NCI-H446 (cell line): ENCODE results near the gene XBP1.
"Not testable (repeated sequence)": the region's sequence is repeated elsewhere in the genome, so short reads cannot be mapped to it uniquely, and the experiment has no call there.

Source experiments
- DNase-seq, 2 experiments: peaks; one replicate each; lab custom pipeline; 2025; lab: John Stamatoyannopoulos, UW

The XBP1 gene

GRCh38 chr22:28800308-28801041 lies at the start of gene XBP1:
Gene XBP1 (minus strand): TSS chr22:28800569.
- peak; percentile 86 to 97 for DNase-seq

GRCh38 chr22:28846994-28847393 lies 46.6 kb upstream of the XBP1 start:
- DNase-seq, result no peak

GRCh38 chr22:28844277-28844676 lies 43.9 kb upstream of the XBP1 start:
- DNase-seq, result not testable (repeated sequence)

GRCh38 chr22:28843633-28844032 lies 43.3 kb upstream of the XBP1 start:
- no peak for DNase-seq

GRCh38 chr22:28841111-28841510 lies 40.7 kb upstream of the XBP1 start:
- DNase-seq, result no peak

- no peak for DNase-seq
Measured at GRCh38 chr22:28838971-28839370, 38.6 kb upstream of the XBP1 start.

- DNase-seq, result no peak
Measured at GRCh38 chr22:28837640-28838039, 37.3 kb upstream of the XBP1 start.

GRCh38 chr22:28835630-28836189 lies 35.3 kb upstream of the XBP1 start:
- no peak for DNase-seq

- no peak for DNase-seq
Measured at GRCh38 chr22:28833276-28833923, 33.0 kb upstream of the XBP1 start.

GRCh38 chr22:28832731-28833130 lies 32.4 kb upstream of the XBP1 start:
- no peak for DNase-seq

GRCh38 chr22:28831140-28832072 lies 31.0 kb upstream of the XBP1 start:
- no peak for DNase-seq

- no peak for DNase-seq
Measured at GRCh38 chr22:28830441-28830840, 30.1 kb upstream of the XBP1 start.

GRCh38 chr22:28829358-28830181 lies 29.2 kb upstream of the XBP1 start:
- DNase-seq, result peak; percentile 33 to 80

GRCh38 chr22:28826921-28827320 lies 26.6 kb upstream of the XBP1 start:
- no peak for DNase-seq

- DNase-seq, result not testable (repeated sequence)
Measured at GRCh38 chr22:28826430-28826829, 26.1 kb upstream of the XBP1 start.

GRCh38 chr22:28824455-28824854 lies 24.1 kb upstream of the XBP1 start:
- DNase-seq, result not testable (repeated sequence)

GRCh38 chr22:28822930-28823551 lies 22.7 kb upstream of the XBP1 start:
- DNase-seq, result no peak

- no peak for DNase-seq
Measured at GRCh38 chr22:28821452-28821851, 21.1 kb upstream of the XBP1 start.

GRCh38 chr22:28820885-28821284 lies 20.5 kb upstream of the XBP1 start:
- DNase-seq, result no peak

GRCh38 chr22:28819253-28820096 lies 19.1 kb upstream of the XBP1 start:
- no peak for DNase-seq
